KMS-11 (cell line): Measurements from ENCODE around the gene PDGFA.

ENCODE experiments used
- H2AFZ ChIP-seq: fragments of 200-600 bp; sonication (generic); 2 replicates; pipeline ENCODE4 v1.6.1; 2016; ENCODE audit warnings: antibody characterized with exemption, mixed run types, low read depth
- H3K27ac ChIP-seq: fragments of 200-600 bp; sonication (generic); 2 replicates; pipeline ENCODE4 v1.6.1; 2016; ENCODE audit warnings: mild to moderate bottlenecking, mixed run types
- H3K27me3 ChIP-seq: fragments of 200-600 bp; sonication (generic); 2 replicates; pipeline ENCODE4 v1.6.1; 2017; ENCODE audit warnings: mild to moderate bottlenecking, low read depth, mixed run types, moderate library complexity; ENCODE audit not compliant: insufficient read depth
- H3K36me3 ChIP-seq: fragments of 200-600 bp; sonication (generic); 2 replicates; pipeline ENCODE4 v1.6.1; 2017; ENCODE audit warnings: mild to moderate bottlenecking, mixed run types; ENCODE audit not compliant: insufficient read depth
- H3K4me1 ChIP-seq: fragments of 200-600 bp; sonication (generic); 2 replicates; pipeline ENCODE4 v1.6.1; 2016; ENCODE audit warnings: mild to moderate bottlenecking, low read depth, mixed run types; ENCODE audit not compliant: poor library complexity, severe bottlenecking
- H3K4me2 ChIP-seq: fragments of 200-600 bp; sonication (generic); 2 replicates; pipeline ENCODE4 v1.7.0; 2016; ENCODE audit warnings: mild to moderate bottlenecking, mixed run types
- H3K4me3 ChIP-seq: fragments of 200-600 bp; sonication (generic); IDR thresholded peaks from 2 replicates; pipeline ENCODE4 v1.6.1; 2017; ENCODE audit warnings: low read depth, low read length, mixed read lengths; ENCODE audit not compliant: insufficient read depth
- H3K79me2 ChIP-seq: fragments of 200-600 bp; sonication (generic); 2 replicates; pipeline ENCODE4 v1.6.1; 2016; ENCODE audit warnings: low read depth, mixed run types; ENCODE audit not compliant: insufficient read depth
- H3K9ac ChIP-seq: fragments of 200-600 bp; sonication (generic); 2 replicates; pipeline ENCODE4 v1.6.1; 2016; ENCODE audit warnings: mild to moderate bottlenecking, mixed run types
- H4K20me1 ChIP-seq: fragments of 200-600 bp; sonication (generic); 2 replicates; pipeline ENCODE4 v1.6.1; 2016; ENCODE audit warnings: mild to moderate bottlenecking, mixed run types; ENCODE audit not compliant: insufficient read depth
- TF ChIP-seq, protein P1 (sequence below): fragments of 200-600 bp; sonication (generic); conservative IDR thresholded peaks from 2 replicates; pipeline ENCODE4 v1.6.1; 2017; ENCODE audit warnings: low read depth, mild to moderate bottlenecking, antibody characterized with exemption, low read length, moderate library complexity, mixed read lengths

The PDGFA gene

DNA sequence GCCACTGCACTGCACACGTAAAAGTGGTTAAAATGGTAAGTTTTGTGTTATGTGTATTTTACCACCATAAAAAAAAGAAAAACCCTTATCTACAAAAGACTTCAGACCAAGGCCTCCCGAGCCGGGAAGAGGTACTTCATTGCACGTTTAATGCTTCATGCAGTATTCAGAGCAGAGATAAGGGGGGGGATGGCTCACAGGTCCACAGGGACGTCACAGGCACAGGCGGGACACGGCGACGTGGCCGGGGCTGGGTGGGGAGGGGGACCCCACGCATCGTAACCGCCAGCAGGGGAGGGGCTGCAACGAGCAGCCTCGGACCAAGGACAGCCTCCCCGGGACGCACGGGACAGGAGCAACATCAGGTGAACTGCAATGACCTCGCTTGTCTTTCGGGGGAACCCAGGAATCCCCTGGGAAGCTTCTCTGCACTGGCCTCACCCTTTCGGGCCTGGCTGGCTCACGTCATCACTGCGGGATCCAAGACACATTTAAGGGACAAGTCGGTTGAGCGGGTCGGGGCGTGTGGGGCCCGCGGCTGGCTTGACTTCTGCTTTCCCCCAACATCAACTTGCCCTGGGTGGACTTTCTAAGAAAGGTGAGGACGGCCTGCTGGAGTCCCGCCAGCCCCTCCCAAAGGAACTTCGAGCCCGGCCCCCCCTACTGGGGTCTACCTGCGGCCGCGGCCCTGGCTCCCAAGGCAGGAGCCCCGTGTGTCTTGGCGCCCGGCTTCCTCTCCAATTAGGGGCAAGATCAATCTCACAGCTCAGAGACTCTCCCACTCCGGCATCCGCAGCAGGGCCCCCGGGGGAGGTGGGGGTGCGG is 29.6 kb upstream of the PDGFA start:
- Histone ChIP-seq H3K79me2 (no peaks in the 10 kb centered on the region), H3K4me1 (no peaks in the 10 kb centered on the region), H3K9ac (no peak overlapping the region), H3K4me2 (no peak overlapping the region), H3K36me3 (no peaks in the 10 kb centered on the region), H2AFZ (no peak overlapping the region), H3K4me3 (no peak overlapping the region), H4K20me1 (no peaks in the 10 kb centered on the region), H3K27ac (no peak overlapping the region), H3K27me3 (no peaks in the 10 kb centered on the region)
- TF ChIP-seq, protein P1, sequence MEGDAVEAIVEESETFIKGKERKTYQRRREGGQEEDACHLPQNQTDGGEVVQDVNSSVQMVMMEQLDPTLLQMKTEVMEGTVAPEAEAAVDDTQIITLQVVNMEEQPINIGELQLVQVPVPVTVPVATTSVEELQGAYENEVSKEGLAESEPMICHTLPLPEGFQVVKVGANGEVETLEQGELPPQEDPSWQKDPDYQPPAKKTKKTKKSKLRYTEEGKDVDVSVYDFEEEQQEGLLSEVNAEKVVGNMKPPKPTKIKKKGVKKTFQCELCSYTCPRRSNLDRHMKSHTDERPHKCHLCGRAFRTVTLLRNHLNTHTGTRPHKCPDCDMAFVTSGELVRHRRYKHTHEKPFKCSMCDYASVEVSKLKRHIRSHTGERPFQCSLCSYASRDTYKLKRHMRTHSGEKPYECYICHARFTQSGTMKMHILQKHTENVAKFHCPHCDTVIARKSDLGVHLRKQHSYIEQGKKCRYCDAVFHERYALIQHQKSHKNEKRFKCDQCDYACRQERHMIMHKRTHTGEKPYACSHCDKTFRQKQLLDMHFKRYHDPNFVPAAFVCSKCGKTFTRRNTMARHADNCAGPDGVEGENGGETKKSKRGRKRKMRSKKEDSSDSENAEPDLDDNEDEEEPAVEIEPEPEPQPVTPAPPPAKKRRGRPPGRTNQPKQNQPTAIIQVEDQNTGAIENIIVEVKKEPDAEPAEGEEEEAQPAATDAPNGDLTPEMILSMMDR, result no peak

DNA sequence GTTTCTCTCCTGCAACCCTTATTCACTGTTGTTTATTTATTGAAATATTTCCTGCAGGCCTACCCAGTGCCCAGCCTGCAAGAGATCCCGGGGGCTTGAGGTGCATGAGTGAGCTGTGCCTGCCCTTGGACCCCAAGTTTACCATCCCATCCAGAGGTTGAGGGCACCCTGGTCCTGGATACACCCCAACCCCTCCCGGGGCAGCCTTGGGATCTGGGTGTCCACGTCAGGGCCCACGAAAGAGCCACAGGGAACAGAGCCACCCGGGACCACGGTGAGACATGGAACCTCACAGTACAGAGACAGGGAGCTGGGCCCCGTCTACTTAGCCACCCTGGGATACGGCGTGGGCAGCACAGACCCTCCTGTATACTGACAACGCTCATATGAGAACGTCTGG is 28.8 kb upstream of the PDGFA start:
- TF ChIP-seq, protein P1, result no peak
- no peak overlapping the region for H2AFZ ChIP-seq
- H3K9ac ChIP-seq, result no peak overlapping the region
- H3K27ac ChIP-seq, result no peak overlapping the region
- no peaks in the 10 kb centered on the region for H3K27me3 ChIP-seq
- no peaks in the 10 kb centered on the region for H3K4me1 ChIP-seq
- no peaks in the 10 kb centered on the region for H3K36me3 ChIP-seq
- H3K4me3 ChIP-seq, result no peak overlapping the region
- H3K4me2 ChIP-seq, result no peak overlapping the region
- H3K79me2 ChIP-seq, result no peaks in the 10 kb centered on the region
- H4K20me1 ChIP-seq, result no peaks in the 10 kb centered on the region

DNA sequence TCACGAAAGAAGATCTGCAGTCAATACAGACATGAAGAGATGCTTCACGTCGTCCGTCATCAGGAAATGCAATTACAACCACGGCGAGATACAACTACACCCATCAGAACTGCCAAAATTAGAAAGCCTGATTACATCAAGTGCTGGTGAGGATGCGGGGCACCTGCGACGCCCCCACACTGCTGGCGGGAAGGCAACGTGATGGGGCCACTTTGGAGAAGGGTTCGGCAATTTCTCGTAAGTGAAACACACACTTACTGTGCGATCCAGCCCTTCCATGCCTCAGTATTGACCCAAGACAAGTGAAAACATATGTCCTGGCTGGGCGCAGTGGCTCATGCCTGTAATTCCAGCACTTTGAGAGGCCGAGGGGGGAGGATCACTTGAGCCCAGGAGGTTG is 25.8 kb upstream of the PDGFA start:
- Histone ChIP-seq H3K79me2 (no peaks in the 10 kb centered on the region), H4K20me1 (no peaks in the 10 kb centered on the region), H3K4me1 (no peaks in the 10 kb centered on the region), H3K27ac (no peak overlapping the region), H3K4me3 (no peak overlapping the region), H2AFZ (no peak overlapping the region), H3K4me2 (no peak overlapping the region), H3K36me3 (no peaks in the 10 kb centered on the region), H3K27me3 (no peaks in the 10 kb centered on the region), H3K9ac (no peak overlapping the region)
- TF ChIP-seq, protein P1, result no peak

DNA sequence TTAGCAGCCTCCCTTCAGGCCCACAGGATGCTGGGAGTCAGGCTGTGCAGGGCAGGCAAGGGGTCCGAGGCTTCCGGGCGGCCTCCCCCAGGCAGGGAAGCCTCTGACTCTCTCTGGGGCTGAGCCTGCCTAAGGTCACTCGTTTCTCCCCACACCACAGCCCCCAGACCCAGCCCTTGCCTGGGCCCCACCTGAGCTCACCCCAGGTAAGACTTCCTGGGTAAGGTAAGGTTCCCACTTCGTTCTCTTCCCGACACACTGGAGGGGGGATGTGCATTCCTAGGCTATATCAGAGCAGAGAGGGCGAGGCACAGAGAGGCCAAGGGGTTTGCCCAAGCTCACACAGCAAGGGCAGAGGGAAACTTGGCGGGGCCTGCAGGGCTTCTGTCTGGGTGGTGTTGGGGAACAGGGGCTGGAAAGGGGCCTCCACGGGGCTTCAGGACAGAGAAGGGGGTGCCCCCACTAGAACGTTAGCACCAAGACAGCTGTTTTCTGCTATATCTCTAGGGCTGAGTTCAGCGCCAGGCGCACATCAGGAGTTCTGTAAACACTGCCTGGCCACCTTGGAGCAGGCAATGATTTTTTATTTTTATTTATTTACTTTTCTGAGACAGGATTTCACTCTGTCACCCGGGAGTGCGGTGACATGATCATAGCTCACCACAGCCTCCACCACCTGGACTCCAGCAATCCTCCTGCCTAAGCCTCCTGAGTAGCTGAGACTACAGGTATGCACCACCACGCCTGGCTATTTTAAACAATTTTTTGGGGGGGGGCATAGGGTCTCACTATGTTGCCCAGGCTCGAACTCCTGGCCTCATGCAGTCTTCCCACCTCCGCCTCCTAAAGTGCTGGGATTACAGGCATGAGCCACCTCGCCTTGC is 24.9 kb upstream of the PDGFA start:
- Histone ChIP-seq H3K27me3 (no peaks in the 10 kb centered on the region), H3K4me3 (no peak overlapping the region), H4K20me1 (no peaks in the 10 kb centered on the region), H3K4me2 (no peak overlapping the region), H3K36me3 (no peaks in the 10 kb centered on the region), H3K9ac (no peak overlapping the region), H3K4me1 (no peaks in the 10 kb centered on the region), H2AFZ (no peak overlapping the region), H3K79me2 (no peaks in the 10 kb centered on the region), H3K27ac (no peak overlapping the region)
- TF ChIP-seq, protein P1, result no peak
